ENCODE measurements around the gene REEP5. TPM values are rescaled to one million over a fixed set of nuclear protein-coding genes. Genes with fewer than 3 reads are reported as not detected.

The REEP5 gene
- total and polyA plus RNA-seq, 5 experiments from 2014 or later: 33.1 to 59.2 (median 35.5) TPM

GRCh38 chr5:112857866-112858265, 64.2 kb downstream of the REEP5 start:
- Mint-ChIP-seq H3K4me1 (peaks cover 6 to 25% (median 15%) of the 10 kb centered on the region in 4 donors), H3K27ac (no peak overlapping the region), H3K36me3 (peaks cover 5 to 21% (median 7%) of the 10 kb centered on the region in 3 donors), H3K27me3 (peaks cover 16 to 35% (median 20%) of the 10 kb centered on the region in 5 donors), H3K9me3 (peaks cover 5 to 29% (median 10%) of the 10 kb centered on the region in 9 donors), H3K4me3 (no peak overlapping the region)
- POLR2A ChIA-PET: no interaction called here
- no peak for DNase-seq
- no peak for ATAC-seq

GRCh38 chr5:112854651-112855050, 67.4 kb downstream of the REEP5 start:
- H3K9me3 Mint-ChIP-seq: peaks cover 5 to 29% (median 10%) of the 10 kb centered on the region in 9 donors
- peaks cover 0 to 21% (median 7%) of the 10 kb centered on the region in 3 donors for H3K36me3 Mint-ChIP-seq
- H3K4me3 Mint-ChIP-seq: no peak overlapping the region
- H3K4me1 Mint-ChIP-seq: no peaks in the 10 kb centered on the region
- POLR2A ChIA-PET: interaction anchor here (0.5 kb wide), 1 partner anchor 21 kb away, joined by 3 read pairs; no protein-coding TSS in a partner anchor
- H3K27me3 Mint-ChIP-seq: peaks cover 20 to 41% (median 23%) of the 10 kb centered on the region in 5 donors
- H3K27ac Mint-ChIP-seq: no peak overlapping the region
- no peak for ATAC-seq
- no peak for DNase-seq

- peaks cover 5 to 20% (median 14%) of the 10 kb centered on the region in 5 donors for H3K27me3 Mint-ChIP-seq
- H3K4me3 Mint-ChIP-seq: no peak overlapping the region
- H3K36me3 Mint-ChIP-seq: peaks cover 0 to 5% (median 4%) of the 10 kb centered on the region in 3 donors
- DNase-seq: no peak
- peaks cover 3 to 7% (median 5%) of the 10 kb centered on the region in 4 donors for H3K4me1 Mint-ChIP-seq
- no peak for ATAC-seq
- POLR2A ChIA-PET: no interaction called here
- H3K27ac Mint-ChIP-seq: no peak overlapping the region
- peaks cover 4 to 12% (median 5%) of the 10 kb centered on the region in 9 donors for H3K9me3 Mint-ChIP-seq
Observed at GRCh38 chr5:112849912-112850311, 72.1 kb downstream of the REEP5 start.

- Mint-ChIP-seq H3K36me3 (no peaks in the 10 kb centered on the region), H3K4me3 (peak overlapping the region in 2 of 10 donors; percentile 2 to 34), H3K27ac (peak overlapping the region in 5 of 10 donors; percentile 0 to 55 (median 18)), H3K4me1 (peaks cover 3 to 7% (median 5%) of the 10 kb centered on the region in 4 donors), H3K27me3 (peaks cover 0 to 7% (median 5%) of the 10 kb centered on the region in 5 donors), H3K9me3 (peaks cover 0 to 2% (median 0%) of the 10 kb centered on the region in 9 donors)
- POLR2A ChIA-PET: interaction anchor here (0.7 to 1.2 kb wide), 3 partner anchors 13 to 131 kb away, joined by 4 to 8 read pairs (median 6); partner anchors contain the start of gene SRP19
- ATAC-seq: peak; percentile 98 to 99
- DNase-seq: peak in 4 of 10 donors; percentile 22 to 51 (median 36)
Observed at GRCh38 chr5:112848116-112848811, 73.8 kb downstream of the REEP5 start.

GRCh38 chr5:112847306-112847705, 74.7 kb downstream of the REEP5 start:
- H3K36me3 Mint-ChIP-seq: peaks cover 0 to 3% (median 0%) of the 10 kb centered on the region in 3 donors
- H3K27me3 Mint-ChIP-seq: peaks cover 0 to 7% (median 5%) of the 10 kb centered on the region in 5 donors
- no peak overlapping the region for H3K4me3 Mint-ChIP-seq
- DNase-seq (no peak), ATAC-seq (no peak)
- peaks cover 0 to 2% (median 0%) of the 10 kb centered on the region in 9 donors for H3K9me3 Mint-ChIP-seq
- peaks cover 3 to 7% (median 5%) of the 10 kb centered on the region in 4 donors for H3K4me1 Mint-ChIP-seq
- POLR2A ChIA-PET: no interaction called here
- no peak overlapping the region for H3K27ac Mint-ChIP-seq

GRCh38 chr5:112846556-112846955, 75.5 kb downstream of the REEP5 start:
- ATAC-seq (no peak), DNase-seq (no peak)
- no peaks in the 10 kb centered on the region for H3K9me3 Mint-ChIP-seq
- H3K4me3 Mint-ChIP-seq: no peak overlapping the region
- no peak overlapping the region for H3K27ac Mint-ChIP-seq
- peaks cover 0 to 6% (median 0%) of the 10 kb centered on the region in 3 donors for H3K36me3 Mint-ChIP-seq
- H3K4me1 Mint-ChIP-seq: peaks cover 3 to 7% (median 5%) of the 10 kb centered on the region in 4 donors
- POLR2A ChIA-PET: no interaction called here
- peaks cover 0 to 4% (median 3%) of the 10 kb centered on the region in 5 donors for H3K27me3 Mint-ChIP-seq

GRCh38 chr5:112844489-112844888, 77.5 kb downstream of the REEP5 start:
- Mint-ChIP-seq H3K27me3 (no peaks in the 10 kb centered on the region), H3K27ac (peak overlapping the region in 2 of 10 donors; percentile 1 to 23), H3K4me1 (peaks cover 3 to 7% (median 5%) of the 10 kb centered on the region in 4 donors), H3K9me3 (no peaks in the 10 kb centered on the region), H3K4me3 (no peak overlapping the region), H3K36me3 (peaks cover 0 to 13% (median 8%) of the 10 kb centered on the region in 3 donors)
- no peak for DNase-seq
- POLR2A ChIA-PET: no interaction called here
- no peak for ATAC-seq

GRCh38 chr5:112833971-112834370, 88.1 kb downstream of the REEP5 start:
- POLR2A ChIA-PET: no interaction called here
- Mint-ChIP-seq H3K36me3 (peaks cover 11 to 76% (median 32%) of the 10 kb centered on the region in 3 donors), H3K27me3 (no peaks in the 10 kb centered on the region), H3K4me1 (peaks cover 0 to 5% (median 0%) of the 10 kb centered on the region in 4 donors), H3K27ac (no peak overlapping the region), H3K4me3 (no peak overlapping the region), H3K9me3 (no peaks in the 10 kb centered on the region)
- ATAC-seq (no peak), DNase-seq (no peak)

GRCh38 chr5:112830378-112830777, 91.6 kb downstream of the REEP5 start:
- ATAC-seq (no peak), DNase-seq (no peak)
- H3K9me3 Mint-ChIP-seq: no peaks in the 10 kb centered on the region
- H3K27ac Mint-ChIP-seq: peak overlapping the region in 3 of 10 donors; percentile 7 to 9 (median 8)
- no peaks in the 10 kb centered on the region for H3K27me3 Mint-ChIP-seq
- H3K4me1 Mint-ChIP-seq: peaks cover 0 to 5% (median 0%) of the 10 kb centered on the region in 4 donors
- H3K36me3 Mint-ChIP-seq: peaks cover 0 to 80% (median 18%) of the 10 kb centered on the region in 3 donors
- no peak overlapping the region for H3K4me3 Mint-ChIP-seq
- POLR2A ChIA-PET: no interaction called here

Other genes starting within 250 kb of the REEP5 start
- gene APC, start 184.3 kb downstream of the REEP5 start, total RNA-seq: 10 to 100 TPM; 44.4 to 47.9 TPM
- 10 to 100 TPM; 16.6 to 23.7 (median 16.6) TPM for gene APC, start 184.3 kb downstream of the REEP5 start, polyA plus RNA-seq
- gene SRP19, start 60.9 kb downstream of the REEP5 start, total RNA-seq: 10 to 100 TPM; 46.3 to 47.5 TPM
- gene SRP19, start 60.9 kb downstream of the REEP5 start, polyA plus RNA-seq: 100 to 1,000 TPM in 1 of 3 donors, 10 to 100 TPM in 2; 84.4 to 133 (median 97.8) TPM
- 10 to 100 TPM; 65.1 to 67.9 TPM for gene DCP2, start 54.6 kb upstream of the REEP5 start, total RNA-seq
- 10 to 100 TPM; 48.3 to 53.0 (median 50.7) TPM for gene DCP2, start 54.6 kb upstream of the REEP5 start, polyA plus RNA-seq